HG03097 (cell line): ENCODE data around the gene ATP5F1D.

ENCODE experiments used
- ATAC-seq: cut with Tn5 transposase; IDR thresholded peaks from one replicate; pipeline ENCODE4 v1.9.1; 2021; ENCODE audit not compliant: unreplicated experiment, low FRiP score

The ATP5F1D gene

DNA sequence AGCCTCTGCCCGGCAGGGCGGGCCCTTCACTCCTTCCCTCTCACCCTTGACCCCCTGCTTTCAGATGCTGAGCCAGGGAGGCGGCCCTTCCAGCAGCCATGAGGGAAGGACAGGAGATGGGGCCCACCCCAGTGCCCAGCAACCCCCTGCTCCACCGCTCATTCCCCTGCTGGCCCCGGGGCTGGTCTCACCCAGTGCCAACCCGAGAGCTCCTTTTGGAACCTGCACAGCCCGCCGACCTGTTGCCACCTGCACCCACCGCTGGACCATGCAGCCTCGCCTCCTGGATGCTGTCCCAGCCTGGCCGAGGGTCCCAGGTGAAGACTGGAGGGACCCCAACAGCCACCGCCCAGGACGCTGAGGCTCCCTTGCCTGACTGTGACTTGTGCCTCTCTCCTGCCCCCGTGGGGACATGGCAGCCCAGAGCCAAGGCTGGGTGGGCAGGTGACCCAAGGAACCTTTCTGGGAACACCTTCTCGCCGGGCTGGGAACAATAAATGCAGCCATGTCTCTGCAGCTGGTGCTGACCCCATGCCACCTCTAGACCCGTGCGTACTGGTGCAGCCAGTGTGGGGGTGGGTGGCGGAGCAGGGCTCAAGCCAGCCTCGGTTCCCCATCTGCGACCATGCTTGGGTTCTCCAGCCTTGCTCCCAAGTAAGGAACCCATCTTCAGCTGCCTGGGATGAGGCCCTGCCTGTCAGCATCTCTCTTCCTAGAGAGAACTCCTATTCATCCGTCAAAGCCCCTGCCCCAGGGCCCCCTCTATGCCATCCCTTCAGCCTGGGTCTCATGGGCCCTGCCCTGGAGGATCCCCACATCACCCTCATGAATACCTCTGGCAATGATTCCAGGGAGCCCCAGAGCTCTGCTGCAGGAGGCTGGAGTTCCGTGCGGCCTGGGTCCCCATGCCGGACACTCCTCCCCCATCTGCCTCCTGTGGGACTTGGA lies 37.4 kb downstream of the ATP5F1D start:
- ATAC-seq = no peak

DNA sequence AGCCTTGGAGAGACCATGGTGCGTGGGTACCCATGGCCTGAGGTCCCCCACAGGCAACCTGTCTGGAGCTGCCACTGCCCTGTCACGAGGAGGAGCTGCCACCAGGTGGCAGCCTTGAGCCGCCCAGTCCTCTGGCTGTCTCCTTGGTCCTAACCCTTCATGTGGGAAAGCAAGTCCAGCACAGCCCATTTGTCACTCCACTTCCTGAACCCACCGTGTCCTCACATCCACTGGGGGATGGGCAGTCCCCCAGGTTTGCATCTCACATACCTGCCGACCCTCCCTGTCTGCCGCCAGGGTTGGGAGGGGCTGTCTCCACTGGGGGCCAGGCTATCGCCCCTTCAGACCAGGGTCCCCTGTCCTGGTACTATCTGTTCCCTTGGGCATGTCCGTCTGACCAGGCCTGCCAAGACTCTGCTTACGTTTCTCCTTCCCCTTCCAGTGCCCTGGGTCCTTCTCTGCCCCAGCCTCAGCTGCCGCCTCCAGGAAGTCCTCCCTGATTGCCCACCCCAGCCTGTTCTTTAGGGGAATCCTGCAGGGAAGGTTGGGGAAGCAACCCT lies 38.3 kb downstream of the ATP5F1D start:
- ATAC-seq = no peak

DNA sequence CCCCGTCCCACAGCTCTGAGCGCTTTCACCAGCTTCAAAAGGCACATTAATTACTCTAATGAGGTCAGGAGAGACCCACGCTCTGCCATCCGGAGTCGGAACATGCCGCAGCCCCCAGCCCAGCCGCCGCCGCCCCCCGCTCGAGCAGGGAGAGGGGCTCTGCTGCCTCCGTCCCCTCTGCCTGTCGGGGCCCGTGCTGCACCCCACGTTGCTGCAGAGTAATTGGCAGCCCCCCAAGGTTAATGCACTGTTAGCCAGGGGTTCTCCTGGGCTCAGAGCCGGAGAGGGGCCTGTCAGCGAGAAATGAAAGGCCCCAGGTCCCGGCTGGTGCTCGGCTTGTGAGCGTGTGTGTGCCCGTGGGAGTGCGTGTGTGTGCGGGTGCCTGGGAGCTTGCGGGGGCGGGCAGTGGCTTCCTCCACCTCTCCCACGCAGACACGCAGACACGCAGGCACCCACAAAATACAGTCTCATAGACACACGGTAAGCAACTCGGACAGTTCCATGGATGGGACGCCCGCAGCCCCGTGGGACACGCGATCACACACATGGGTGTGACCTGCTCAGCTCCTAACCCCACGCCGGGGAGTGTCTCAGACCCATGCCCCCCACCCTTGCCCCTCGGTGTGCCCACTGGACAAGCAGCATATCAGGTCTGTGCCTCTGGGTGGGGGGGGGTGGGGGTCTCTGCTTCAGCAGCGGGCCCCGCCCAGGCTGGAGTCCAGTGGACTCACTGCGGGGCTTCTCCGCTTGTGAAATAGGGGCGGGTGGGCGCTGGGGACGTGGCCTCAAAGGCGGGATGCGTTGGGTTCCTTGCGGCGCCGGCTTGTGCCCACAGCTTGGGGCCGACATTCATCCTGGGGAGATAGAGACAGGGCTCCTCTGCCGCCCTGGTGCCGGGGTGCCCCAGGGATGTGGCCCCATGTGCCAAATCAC lies 39.4 kb downstream of the ATP5F1D start:
- ATAC-seq = no peak

DNA sequence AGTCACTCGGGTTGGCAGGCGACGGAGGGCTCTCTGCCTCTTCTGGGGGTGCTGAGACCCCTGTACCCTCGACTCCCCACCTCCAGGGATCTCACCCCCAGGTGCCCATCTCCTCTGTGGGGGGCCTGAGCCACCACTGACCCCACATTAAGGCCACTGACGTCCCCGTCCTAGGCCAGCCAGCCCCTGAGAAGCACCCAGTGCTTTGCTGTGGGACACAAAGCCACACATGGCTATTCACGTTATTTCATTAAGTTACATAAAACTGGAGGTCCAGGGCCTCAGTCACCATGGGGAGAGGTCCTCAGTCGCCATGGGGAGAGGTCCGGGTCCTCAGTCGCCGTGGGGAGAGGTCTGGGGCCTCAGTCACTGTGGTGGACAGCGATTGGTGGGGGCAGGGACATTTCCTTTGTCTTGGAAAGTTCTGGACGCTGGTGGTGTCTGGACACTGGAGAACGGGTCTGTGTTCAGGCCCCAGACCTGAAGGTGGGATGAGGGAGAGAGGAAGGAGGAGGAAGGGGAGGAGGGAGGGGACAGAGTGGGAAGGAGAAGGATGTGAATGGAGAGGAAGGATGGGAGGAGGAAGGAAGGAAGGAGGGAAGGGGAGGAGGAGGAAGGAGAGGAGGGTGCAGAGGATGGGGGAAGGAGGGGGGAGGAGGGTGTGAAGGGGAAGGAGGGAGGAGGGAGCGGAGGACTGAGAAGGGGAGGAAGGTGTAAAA lies 40.2 kb downstream of the ATP5F1D start:
- no peak for ATAC-seq

DNA sequence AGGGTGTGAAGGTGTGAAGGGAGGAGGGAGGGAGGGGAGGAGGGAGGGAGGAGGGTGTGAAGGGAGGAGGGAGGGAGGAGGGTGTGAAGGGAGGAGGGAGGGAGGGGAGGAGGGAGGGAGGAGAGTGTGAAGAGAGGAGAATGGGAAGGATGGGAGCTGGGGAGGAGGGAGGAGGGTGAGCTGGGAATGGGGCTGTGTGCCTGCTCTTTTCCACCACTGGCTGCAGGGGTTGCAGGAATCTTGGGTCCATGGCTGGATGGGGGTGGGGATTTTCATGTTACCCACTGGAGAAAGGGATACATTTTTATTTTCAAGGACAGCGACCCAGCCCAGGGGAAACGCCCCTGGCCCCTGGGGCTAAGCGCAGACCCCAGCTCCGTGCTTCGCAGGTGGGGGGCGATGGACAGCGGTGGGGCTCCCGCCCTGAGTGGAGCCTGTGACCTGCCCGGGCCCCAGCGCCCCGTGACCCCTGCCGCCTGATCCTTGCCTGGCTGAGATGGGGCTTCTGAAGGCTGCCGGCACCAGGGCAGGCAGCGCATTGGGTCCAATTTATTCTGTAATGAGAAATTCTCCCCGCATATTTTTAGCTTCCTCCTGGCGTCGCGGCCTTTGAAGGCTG lies 41.1 kb downstream of the ATP5F1D start:
- ATAC-seq = no peak

DNA sequence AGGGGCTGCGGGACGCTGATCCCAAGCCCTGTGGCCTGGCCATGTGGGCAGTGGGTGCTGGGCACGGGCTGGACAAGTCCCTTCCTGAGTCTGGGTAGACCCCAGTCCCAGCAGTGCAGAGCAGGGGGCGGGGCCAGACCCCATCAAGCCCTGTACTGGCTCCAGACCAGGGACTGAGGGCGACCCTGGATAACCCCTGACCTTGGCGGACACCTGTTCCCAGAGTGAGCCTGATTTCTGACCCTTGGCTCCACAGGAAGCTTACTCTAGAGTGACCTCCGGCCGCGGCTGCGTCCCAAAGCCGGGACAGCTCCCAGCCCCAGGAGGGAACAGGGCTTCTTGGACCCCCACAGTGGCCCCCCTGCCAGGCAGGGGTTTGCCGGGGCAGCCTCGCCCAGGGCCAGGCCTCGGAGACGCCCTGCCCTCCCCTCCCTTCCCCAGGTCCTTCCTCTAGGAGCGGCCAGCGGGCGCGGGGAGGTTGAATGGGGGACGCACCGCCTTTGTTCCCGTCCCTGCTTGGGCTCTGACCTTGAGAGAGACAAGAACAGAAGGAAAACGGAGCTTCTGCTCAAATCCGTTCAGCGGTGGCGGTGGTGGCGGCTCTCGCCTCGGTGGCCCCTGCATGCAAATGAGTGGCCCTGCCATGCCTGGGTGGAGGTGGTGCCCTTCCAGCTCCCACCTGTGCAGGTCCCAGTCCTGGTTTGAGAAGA lies 41.8 kb downstream of the ATP5F1D start:
- ATAC-seq = no peak

DNA sequence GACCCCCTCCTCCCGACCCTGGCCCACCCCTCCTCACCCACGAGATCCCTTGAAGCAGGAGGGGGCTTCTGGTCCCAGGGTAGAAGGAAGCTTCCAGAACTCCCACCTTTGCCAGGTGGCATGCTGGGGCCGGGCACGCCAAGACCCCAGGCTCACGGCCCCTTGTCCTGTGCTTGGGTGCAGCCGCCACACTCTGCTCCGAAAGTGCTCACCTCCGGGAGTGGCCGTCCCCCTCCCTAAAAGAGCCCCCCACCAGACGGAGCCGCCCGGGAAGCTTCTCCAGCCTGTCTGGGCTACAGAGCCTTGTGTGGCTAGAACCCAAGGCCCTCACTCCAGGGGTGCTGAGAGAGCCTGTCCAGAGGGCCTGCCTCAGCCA lies 42.4 kb downstream of the ATP5F1D start:
- no peak for ATAC-seq

DNA sequence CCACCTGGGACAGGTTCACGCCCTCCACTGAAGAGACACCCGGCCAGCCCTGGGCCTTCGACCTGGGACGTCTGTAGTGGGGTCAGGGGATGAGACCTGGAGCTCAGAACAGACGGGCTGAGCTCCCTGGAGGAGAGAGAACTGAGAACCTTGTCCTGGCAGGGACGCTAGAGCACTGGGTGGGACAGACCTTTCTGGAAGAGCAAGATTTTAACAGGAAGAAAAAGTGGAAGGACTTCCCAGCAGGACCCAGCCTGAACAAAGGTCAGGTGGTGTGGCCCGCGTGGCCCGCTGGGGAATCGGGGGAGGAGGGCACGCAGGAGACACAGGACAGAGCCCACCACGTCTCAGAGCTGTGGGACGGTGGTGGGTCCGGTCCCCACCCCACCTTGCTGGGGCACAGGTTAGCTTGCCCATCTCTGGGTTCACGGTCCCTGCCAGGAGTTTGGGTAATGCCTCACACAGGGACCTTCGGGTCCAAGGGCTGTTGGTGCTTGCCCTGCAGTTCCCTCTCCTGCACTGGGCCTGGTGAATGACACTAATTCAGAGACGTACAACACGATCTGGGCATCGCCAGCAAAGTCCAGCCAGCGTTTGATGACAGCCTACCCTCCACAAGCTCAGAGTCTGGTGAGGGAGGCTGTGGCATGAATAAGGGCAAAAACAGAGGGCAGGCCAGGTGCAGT lies 42.9 kb downstream of the ATP5F1D start:
- no peak for ATAC-seq

DNA sequence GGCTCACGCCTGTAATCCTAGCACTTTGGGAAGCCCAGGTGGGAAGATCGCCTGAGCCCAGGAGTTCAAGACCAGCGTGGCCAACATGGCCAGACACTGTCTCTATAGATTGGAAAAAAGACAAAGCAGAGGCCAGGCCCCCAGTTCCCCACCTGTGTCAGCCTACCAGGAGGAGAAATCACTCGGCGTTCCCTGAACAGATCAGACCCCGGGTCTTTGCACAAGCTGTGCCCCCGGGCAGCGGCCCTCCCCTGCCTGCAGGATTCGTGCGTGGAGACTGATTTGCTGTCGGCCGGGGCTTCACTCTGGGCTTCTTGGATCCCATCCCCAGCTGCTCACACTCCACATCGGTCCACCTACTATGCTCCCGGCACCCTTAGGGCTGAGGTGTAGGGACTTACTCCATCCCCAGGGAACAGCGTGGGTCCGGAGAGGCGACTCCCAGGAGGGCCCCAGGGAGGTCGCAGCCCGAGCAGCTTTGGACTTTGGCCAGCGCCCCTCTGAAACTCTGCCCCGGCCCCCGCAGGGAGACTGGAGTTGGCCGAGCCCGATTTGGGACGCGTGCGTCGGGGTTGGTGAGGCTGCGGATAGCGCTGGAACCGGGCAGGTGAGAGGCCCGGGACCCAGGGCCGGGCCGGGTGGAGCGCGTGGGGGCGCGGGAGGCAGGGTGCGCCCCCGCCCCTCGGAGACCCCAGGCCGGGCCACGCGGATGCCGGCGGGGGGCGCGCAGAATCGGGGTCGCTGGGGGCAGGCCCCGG lies 43.6 kb downstream of the ATP5F1D start:
- ATAC-seq = no peak

DNA sequence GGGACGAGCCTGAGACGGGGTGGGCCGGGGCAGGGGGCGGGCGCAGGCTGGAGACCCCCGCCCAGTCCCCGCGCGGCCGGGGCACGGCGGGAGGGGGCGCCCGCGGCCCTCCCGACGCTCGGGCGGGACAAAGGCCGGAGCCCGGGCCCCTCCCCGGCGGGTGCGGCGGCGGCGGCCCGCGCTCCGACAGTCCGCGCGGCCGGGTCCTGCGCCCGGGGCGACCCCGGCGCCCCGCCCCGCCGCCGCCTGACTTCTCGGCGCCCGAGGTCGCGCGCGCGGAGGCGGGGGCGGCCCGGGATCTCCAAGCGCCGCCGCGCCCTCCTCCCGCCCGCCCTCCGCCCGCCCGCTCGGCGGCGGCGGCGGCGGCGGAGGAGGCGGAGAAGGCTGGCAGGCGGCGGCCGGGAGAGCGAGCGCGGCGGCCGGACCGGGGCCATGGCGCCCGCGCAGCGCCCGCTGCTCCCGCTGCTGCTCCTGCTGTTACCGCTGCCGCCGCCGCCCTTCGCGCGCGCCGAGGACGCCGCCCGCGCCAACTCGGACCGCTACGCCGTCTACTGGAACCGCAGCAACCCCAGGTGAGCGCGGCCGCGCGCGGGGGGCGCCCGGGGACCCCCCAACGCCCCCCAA lies 44.3 kb downstream of the ATP5F1D start, which contains the start of gene EFNA2:
Gene EFNA2, plus strand, starts transcription at position 137 of the 624 bp plus-strand sequence. Its CDS starts 296 bp downstream, at position 433.
- no peak for ATAC-seq

DNA sequence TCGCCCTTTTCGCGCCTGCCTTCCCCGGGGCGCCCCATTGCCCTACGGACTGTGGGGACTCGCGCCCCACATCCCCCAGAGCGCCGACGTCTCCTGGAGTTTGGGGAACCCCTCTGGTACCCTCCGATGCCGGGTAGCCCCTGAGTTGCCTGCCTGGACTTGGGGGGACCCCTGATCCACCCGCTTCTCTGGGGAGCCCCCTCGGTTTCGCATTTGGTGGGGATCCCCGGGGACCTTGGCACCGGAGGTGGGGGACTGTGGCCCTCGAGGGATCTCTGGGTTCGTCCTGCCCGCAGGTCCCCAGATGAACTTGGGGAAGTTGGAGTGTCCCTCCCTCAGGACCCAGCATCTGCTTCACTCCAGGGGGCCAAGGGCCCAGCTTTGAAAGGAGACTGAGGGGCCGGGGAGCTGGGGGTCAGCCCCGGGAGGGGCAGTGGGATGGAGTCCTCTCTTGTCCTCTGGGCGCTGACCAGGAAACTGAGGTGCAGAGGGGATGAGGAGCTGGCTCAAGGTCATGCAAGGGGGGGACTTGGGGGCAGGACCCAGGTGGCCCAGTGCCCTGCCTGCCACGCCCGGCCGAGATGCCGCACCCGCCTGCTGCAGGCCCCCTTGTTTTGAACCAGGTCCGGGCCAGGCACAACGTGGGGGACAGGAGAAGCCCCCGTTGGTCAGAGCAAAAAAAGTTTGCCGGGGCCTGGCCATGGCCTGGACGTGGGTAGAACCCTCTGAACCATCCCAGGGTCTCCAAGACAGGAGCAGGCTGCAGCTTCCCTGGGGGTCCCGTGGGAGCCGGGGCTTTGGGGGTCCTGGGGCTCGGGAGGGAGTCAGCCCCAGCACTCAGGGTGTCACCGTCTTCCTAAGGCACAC lies 45.2 kb downstream of the ATP5F1D start:
- ATAC-seq = no peak

DNA sequence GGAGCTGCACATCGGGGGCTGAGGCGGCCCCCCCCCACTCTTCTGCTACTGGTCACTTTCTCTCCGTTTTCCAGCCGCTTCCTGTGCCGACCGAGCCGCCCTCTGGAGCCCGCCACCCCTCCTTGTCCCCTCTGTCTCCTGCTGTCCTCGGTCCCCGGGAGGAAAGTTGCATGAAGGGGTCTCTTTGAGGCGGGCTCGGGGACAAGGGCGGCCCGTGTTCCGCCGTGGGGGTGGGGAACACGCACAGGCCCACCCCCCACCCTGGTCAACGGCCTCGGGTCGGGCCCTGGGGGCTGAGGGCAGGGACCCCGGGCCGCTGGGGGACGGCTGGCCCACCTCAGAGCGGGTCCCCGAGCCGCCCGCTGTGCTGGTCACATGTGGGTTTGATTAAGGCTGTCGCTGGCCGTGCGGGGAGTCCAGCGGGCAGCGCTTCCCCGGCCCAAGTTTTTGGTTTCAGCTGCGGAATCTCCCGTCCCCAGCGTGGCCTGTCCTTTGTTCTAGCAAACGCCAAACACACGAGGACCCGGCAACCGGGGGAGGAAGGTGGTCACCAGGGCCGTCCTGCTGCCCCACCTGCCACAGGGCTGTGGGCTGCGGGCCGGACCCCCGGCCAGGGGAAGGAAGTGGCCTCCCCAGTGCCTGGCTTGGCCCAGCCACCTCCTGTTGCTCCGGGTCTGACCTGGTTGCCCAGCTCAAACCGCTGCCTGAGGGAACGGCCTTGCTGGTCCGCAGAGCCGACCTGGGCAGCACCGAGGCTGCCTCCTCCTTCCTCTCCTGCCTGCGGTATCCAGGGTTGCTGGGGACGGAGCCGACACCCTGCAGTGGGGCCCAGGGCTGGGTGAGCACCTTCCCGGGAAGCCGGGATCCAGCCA lies 46.0 kb downstream of the ATP5F1D start:
- no peak for ATAC-seq

DNA sequence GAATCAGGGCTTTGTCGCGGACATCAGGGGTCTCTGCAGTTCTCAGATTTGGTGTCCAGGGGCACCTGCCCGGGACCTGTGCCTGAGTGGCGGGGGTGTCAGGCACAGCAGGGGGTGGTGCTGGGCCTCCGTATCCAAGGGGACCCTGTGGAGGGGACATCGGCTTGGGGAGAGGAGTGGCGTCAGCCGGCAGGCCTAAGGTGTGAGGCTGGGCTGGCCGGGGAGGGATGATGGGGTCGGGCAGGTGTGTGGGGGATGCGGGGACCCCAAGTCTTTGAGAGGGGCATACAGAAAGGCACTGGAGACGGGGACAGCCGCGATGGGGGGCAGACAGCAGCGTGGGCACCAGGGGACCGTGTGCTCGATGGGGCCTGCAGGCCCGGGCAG lies 46.7 kb downstream of the ATP5F1D start:
- no peak for ATAC-seq

DNA sequence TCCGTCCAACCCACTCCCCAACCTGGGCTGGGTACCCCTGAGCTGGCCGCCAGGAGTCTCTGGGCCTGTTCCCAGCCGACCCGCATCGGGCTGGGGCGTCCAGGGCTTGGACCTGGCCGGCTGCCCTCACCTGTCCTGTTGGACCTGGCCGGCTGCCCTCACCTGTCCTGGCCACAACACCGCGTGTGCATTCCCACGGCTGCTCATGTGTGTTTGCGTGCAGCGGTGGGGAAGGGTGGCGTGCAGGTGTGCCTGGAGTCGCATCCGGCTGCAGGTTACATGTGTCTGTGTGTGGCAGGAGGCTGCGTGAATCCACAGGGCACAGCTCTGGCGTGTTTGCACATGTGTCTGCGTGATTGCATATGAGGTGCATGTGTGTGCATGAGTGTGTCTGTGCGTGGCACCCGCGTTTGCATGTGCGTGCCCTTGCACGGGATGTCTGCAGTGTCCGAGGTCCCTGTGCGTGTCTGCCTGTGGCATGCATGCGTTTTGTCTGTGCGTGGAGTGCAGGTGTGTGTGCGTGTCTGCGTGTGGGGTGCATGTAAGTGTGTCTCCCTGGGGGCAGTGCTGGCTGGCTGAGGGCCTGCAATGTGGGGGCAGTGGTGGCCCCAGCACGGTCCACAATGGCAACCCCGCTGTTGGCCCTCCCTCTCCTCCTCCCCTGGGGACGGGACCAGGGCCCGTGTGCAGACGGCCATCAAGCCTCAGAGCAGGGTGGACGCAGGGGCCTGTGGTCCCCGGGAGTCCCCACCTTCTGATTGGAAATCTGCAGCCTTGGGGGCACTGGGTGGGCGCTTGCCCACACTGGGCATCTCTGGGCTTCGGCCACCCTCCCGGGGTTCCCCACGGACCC lies 47.5 kb downstream of the ATP5F1D start:
- ATAC-seq = no peak

DNA sequence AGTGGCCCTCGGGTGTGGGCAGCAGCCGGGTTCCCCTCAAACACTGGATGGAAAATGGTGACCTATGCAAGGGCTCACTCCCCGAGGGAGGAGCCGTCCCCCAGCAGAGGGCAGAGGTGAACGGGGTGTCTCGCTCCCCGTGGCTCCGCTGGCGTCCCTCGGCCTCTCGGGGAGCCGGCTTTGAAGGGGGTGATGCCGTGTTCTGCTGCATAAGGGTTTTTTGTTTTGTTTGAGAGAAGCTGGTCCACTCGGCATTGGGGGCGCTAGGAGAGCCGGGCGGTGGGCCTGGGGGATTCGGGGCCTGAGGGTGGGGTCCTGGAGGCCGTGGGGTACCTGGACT lies 48.1 kb downstream of the ATP5F1D start:
- ATAC-seq = no peak
